HL-60/S4 (cell line): ENCODE results near the gene COL4A2.

Source experiments
- in situ Hi-C: fragments of 300-500 bp; cut with MboI; formaldehyde crosslinking; loops from 2 replicates; pipeline ENCODE4 v1.14.3; 2022; ENCODE audit warnings: low sequenced_read_pairs

The COL4A2 gene

GRCh38 chr13:110431425-110432294 is 124.6 kb downstream of the COL4A2 start:
- in situ Hi-C loops: no loop called here

DNA sequence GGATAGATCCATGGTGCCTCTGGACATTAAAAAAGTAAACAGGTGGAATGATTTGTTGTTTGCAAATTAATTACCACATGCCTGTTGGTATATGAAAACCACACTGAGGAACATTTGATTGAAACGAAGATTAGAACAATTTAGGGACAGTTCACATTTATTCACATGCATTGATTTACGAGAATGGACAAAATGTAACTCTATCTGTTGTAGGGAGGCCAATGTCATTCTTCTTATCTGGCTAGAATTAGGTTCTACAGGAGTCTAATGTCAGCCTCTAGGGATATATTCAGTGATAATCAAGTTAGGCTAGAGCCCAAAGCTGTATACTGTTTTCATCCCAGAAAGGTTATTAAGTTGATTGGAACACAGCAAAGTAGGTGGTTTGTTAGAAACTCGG is 125.4 kb downstream of the COL4A2 start:
- in situ Hi-C loops: no loop called here

DNA sequence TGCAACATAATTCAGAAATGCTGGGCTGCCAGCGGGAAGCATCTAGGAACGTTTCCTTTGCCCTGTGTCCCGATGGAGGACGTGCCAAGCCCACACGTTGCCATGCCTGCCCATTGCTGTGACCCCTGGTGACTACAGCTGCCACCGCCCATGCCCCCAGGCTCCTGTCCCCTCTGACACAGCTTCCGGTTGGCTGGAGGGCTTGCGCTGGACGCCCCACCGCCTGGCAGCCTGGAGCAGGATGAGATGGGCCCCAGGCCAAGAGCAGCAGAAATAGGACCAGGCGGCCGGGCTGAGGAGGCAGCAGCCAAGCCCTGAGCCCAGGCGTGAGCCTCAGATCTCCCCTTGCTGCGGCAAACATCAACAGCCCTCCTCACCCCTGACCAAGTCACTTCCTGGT is 125.9 kb downstream of the COL4A2 start:
- in situ Hi-C loops: no loop called here

GRCh38 chr13:110434629-110435028 is 127.5 kb downstream of the COL4A2 start:
- in situ Hi-C loops: no loop called here

DNA sequence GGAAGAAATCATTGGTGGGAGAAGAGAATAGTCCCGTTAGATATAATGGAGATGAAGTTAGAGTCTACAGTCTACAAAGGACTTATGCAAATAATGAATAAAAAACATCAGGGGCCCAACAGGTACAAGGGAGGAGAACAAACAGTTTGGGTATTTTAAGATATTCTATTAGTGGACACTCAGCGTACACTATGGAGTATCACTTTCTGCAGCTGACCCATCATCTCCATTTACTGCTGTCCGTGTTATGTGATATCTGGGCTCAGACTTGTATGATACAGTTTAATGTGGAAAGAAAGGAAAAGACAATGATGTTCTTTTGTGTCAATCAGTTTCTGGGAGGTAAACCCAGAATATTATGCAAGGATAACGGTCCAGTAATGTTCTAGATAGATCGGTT is 128.2 kb downstream of the COL4A2 start:
- in situ Hi-C loops: no loop called here

DNA sequence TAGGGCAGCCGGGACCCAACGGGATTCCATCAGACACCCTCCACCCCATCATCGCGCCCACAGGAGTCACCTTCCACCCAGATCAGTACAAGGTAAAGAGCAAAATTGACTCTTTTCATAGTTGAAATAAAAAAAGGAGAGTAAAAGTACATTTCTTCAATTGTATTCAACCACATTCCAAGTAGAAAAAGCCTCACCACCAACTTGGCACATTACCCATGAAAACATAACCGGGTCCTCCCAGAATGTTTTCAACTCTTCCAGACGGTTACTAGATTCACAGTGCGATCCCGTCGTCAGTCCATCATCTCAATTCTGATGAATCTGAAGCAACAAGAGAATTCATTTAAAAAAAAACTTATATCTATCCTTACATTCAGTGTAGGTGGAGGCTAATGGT is 129.2 kb downstream of the COL4A2 start:
- in situ Hi-C loops: no loop called here

DNA sequence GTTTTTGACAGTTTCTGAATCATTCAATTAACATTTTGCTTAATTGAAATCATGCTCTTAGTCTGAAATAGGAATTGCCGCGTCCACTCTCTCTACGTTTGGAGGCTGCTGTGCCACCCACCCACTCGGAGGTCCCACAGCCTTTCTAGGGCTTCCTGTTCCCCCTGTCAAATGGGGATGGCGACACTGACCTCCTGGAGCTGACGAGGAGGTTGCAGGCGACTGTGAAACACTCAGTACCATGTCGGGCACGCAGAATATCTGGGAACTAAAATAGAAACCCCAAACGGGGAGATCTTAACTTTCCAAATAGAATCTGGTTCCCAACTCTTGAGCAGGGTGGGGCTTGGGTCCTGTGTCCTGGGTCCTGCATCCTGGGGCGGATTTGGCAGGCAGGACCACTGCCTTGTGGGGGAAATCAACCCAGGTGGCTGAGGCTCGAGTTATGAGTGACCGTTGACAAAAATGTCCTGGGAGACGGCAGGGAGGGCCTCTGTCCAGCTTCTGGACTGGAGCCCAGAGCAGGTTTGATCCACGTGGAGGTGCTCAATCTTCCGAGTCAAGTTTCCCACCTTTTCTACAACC is 129.8 kb downstream of the COL4A2 start:
- in situ Hi-C loops: no loop called here

- in situ Hi-C loops: no loop called here
Measured at GRCh38 chr13:110438211-110438610, 131.1 kb downstream of the COL4A2 start.

DNA sequence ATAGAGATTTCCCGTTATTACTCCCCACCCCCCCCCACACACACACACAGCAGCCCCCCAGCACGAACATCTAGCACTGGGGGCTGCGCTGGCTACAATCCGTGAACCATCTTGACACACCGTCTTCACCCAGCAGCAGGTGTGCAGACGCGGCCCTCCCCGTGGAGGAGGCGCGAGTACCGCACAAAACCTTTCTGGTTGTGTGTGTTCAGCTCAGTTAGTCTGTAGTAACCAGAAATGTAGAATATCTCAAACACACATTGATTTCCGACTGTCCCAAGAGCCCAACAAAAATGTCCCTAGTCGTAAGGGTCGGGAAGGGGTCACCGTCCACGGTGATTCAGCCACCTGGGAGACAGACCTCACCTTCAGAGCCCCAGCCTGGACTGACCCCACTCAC is 131.7 kb downstream of the COL4A2 start:
- in situ Hi-C loops: no loop called here

DNA sequence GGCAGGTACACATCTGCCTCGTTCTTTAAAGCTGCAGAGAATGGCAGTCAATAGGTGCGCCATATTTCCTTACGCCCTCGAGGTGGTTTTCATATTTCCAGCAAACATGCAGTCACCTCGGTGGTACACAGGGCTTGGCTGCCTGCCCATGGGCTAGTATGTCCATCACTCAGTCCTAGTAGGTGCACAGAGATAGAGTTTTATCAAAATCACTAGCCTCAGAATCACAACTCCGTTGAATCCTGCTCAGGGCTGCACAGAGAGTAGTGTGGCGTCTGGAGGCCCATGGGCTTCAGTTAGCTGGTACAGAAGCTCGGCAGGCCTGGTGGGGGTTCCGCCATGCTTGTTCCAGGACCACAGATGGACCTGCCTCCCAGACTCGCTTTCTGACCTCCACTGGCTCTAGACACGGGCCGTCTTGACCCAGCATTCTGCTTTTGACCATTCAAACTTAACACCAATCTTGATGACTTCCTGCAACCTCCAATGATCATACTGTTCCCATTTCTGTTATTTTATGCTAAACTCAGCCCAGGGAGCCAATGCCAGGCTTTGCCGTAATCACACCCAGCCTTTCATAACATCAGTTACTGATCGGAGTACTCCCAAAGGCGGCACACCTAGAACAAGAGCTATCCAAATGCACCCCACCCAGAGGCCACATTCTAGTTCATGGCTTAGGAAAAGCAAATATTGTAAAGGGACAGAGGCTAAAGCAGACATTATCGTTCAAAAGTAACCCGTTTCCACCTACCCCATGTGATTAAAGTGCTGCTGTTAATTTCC is 134.1 kb downstream of the COL4A2 start:
- in situ Hi-C loops: no loop called here

GRCh38 chr13:110442930-110443621 is 136.0 kb downstream of the COL4A2 start:
- in situ Hi-C loops: no loop called here

- in situ Hi-C loops: no loop called here
Measured at GRCh38 chr13:110443622-110444225, 136.6 kb downstream of the COL4A2 start.

DNA sequence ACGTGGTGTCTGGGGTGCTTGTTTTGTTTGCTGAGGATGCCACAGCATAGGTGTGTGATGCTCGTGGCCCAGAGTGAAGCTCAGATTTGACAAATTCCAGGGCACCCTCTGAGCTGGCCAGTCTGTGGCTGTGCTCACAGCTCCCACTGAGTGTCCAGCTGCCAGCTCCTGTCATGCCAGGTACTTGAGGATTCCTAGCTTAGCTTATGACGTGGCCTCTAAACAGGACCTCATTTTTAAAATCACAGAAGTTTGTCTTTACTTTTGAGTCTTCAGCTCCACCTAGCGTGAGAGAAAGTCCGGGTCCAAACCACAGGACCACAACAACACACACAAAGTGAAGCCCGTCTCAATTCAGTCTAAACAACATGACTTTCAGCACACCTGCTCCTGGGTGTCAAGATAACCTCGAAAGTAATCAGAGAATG is 137.2 kb downstream of the COL4A2 start:
- in situ Hi-C loops: no loop called here

- in situ Hi-C loops: no loop called here
Measured at GRCh38 chr13:110445183-110445582, 138.1 kb downstream of the COL4A2 start.

DNA sequence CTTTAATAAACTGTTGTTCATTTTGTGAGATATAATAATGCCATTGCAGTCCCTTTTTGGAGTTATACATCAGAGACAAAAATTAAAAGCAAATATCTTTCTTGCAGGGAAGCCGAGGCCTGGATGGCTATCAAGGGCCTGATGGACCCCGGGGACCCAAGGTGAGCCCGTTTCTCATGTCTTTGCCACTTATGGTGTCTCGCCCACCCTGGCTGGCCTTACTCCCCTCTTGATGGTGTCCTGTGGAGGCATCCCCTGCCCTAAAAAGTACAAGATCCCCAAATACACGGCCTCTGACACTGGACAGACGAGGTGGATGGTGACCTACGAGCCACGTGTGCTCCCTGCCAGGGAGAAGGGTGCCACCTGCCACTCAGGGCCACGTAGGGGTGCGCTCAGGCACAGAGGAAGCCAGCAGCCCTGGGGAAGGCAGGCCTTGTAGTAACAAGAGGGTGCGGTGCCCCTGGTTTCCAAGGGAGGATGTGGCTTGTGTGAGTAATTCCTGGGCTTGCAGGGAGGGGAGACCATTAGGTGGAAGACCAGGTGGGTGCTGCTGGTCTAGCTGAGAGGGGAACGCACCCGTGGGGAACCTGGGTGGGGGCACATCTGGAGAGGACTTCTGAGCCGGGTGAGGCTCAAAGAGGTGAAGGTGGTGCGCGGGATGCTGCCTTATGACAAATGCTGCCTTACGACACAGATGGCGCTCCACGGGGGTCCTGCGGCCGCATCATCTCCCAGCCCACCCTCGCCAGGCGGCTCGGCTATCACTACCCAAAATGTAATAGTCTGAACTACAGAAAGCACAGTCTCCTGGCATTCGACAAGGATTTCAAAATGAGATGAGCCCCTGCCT is 138.9 kb downstream of the COL4A2 start:
- in situ Hi-C loops: no loop called here

- in situ Hi-C loops: no loop called here
Measured at GRCh38 chr13:110446575-110446890, 139.4 kb downstream of the COL4A2 start.

DNA sequence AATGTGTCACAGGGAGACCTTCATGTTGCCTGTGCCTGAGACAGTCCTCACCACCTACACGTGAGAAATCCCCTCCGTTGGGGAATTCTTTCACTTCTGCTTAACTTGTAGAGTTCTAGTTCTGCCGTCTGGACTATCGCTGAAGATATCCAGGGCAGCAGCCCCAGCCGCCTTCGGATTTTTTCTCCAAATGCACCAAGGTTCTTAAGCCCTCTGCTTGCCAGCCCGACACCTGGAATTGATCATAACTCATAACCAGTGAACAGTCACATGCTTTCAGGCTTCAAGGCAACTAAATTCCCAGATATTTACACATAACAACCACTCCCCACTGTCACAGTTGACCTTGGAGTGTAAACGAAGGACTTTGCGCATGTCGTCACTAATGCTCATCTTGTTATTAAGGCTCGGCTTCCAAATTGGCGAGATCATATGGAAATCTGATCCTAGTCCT is 140.0 kb downstream of the COL4A2 start:
- in situ Hi-C loops: no loop called here

GRCh38 chr13:110447801-110448200 is 140.7 kb downstream of the COL4A2 start:
- in situ Hi-C loops: no loop called here

GRCh38 chr13:110448230-110448629 is 141.1 kb downstream of the COL4A2 start:
- in situ Hi-C loops: no loop called here

GRCh38 chr13:110448677-110449076 is 141.6 kb downstream of the COL4A2 start:
- in situ Hi-C loops: no loop called here
